HG03045 (cell line): ENCODE data around the gene SNX20.

ENCODE experiments used
- ATAC-seq: cut with Tn5 transposase; IDR thresholded peaks from one replicate; pipeline ENCODE4 v1.9.1; 2021; ENCODE audit warnings: mild to moderate bottlenecking, moderate library complexity; ENCODE audit not compliant: unreplicated experiment

SNX20 gene

GRCh38 chr16:50681021-50681885 is at the start of gene SNX20:
TSS of gene SNX20 (minus strand) at chr16:50681312. CDS start at chr16:50677526, 3,786 bp downstream.
- peak; percentile 49 for ATAC-seq

DNA sequence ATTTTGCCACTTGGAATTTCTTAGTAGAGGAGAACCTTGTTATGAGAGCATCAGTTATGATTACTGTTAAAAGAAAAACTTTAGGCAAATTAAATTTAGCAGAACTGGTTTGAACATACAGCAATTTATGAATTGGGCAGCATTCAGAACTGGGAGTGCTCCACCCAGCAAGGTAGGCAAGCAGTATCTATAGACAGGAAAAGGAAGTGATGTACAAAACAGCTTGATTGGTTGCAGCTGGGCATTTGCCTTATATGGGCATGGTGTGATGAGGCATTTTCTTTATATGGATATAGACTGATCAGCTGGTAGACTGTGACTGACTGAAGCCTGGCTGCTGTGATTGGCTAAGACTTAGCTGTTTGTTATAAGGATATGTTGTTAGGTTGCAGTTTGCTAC is 43.2 kb upstream of the SNX20 start:
- ATAC-seq, result no peak

DNA sequence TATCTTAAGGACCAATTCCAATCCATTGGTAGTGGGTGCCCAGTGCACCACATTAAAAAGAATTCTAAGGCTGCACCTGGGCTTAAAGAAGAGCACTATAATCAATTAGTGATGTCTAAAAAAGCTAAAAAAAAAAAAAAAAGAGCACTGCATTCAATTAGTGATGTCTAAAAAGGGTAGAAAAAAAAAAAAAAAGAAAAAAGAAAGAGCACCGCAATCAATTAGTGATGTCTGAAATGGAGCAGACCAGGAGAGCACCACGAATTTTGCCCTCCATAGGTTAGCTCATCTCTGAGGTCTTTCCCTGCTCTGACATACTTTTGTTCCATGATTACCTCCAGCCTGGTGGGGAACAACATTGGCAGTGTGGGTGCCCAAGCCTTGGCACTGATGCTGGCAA is 41.8 kb upstream of the SNX20 start:
- ATAC-seq, result no peak

- ATAC-seq, result no peak
Measured at GRCh38 chr16:50722405-50722737, 41.3 kb upstream of the SNX20 start.

GRCh38 chr16:50721549-50722404 is 40.7 kb upstream of the SNX20 start:
- ATAC-seq, result no peak

DNA sequence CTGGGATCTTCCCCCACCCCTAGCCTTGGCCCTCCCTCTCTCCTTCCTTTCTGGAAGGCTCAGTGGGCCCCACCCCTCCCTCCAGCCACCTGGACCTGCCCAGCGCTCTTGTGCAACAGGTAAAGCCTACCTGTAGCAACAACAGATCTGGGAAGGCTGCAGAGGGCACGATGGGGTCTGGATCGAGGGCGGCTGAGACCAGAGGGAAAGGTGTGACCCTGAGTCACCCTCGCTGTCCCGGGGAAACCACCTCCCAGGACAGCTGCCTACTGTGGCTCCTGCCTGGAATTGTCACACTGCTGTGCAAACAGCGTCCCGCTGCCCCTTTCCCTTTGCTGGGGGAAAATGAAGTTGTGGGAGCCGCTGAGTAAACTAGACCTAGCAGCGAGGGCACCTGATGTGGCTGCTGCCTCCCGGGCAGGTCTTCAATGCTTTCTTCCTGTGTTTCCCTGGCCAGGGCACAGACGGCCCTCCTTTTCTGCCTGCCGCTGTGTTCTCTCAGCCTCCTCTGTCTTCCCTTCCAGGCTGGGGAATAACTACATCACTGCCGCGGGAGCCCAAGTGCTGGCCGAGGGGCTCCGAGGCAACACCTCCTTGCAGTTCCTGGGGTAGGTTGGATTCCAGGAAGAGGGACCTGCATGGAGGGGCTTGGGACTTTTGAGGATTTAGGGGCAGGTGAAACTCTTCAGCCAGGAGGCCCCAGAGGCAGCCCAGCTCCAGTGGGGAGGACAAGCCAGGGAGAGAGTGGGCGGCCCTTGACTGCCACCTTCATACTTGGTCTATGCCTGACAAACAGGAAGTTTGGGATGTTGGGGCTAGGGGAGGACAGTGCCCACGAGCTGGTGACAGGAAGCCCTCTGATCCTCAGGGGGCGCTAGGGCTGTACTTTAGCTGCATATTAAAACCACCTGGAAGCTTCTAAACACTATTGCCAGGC is 38.6 kb upstream of the SNX20 start:
- ATAC-seq, result no peak

GRCh38 chr16:50718761-50719400 is 37.8 kb upstream of the SNX20 start:
- ATAC-seq, result no peak

DNA sequence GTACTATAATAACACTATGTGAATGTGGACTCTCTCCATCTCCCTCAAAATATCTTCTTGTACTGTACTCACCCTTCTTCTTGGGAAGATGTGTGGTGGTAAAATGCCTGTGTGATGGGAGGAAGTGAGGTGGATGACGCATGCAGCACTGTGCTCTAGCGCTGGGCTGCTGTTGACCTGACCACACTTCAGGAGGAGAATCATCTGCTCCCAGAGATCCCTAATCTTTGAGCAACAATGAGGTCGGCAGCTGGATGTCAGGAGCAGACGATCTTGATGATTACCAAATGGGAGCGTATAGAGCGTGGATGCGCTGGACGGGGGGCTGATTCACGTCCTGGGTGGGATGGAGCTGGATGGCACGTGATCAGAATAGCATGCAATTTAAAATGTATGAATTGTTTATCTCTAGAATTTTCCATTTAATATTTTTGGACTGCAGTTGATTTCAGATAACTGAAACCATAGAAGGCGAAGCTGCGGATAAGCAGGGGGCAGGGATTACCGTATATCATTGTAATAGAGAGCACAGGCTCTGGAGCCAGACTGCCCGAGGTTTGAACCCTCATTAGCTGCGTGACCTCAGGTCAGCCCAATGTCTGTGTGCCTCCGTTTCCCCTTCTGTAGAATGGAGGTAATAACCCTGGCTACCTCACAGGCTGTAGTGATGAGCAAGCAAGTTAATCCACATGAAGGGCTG is 37.1 kb upstream of the SNX20 start:
- no peak for ATAC-seq

DNA sequence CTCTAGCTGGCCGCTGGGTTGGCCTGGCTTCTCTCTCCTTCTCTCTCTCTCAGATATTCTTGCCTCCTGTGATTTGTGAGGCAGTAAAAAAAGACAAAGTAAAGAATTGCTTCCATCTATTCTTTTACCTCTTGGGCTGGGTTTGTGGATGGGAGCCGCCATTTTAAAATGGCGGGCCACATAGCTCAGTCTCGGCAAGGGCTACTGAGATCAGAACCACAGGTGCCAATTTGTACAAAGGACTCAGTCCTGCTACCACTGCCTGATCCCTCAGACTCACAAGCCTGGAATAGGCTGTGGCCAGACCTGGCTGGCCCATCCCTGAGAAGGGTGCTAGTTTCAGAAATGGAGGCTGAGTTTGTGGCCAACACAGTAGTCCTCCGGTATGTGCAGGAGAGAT is 36.4 kb upstream of the SNX20 start:
- no peak for ATAC-seq

GRCh38 chr16:50717091-50717490 is 36.0 kb upstream of the SNX20 start:
- ATAC-seq, result no peak

DNA sequence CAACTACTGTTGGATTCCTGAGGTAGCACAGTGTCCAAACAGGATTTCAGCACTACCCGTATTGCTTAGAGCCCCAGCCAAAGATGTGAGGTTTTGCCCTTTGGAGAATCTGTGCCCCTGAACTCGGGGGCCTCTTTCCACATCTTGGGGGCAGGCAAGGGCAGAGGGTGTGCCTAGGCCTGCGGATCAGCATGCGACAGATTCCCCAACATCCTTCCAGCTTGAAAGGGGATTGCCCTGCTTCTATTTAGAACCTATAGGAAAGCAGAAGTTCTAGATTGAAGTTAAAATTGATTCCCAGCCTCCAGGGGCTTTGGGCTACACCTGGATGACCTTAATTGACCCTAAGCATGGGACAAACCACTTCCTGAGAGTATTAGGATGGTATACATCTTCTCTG is 31.8 kb upstream of the SNX20 start:
- no peak for ATAC-seq

- ATAC-seq, result no peak
Measured at GRCh38 chr16:50712560-50712898, 31.4 kb upstream of the SNX20 start.

- no peak for ATAC-seq
Measured at GRCh38 chr16:50711862-50712559, 30.9 kb upstream of the SNX20 start.

DNA sequence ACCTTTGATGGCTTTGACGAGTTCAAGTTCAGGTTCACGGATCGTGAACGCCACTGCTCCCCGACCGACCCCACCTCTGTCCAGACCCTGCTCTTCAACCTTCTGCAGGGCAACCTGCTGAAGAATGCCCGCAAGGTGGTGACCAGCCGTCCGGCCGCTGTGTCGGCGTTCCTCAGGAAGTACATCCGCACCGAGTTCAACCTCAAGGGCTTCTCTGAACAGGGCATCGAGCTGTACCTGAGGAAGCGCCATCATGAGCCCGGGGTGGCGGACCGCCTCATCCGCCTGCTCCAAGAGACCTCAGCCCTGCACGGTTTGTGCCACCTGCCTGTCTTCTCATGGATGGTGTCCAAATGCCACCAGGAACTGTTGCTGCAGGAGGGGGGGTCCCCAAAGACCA is 29.9 kb upstream of the SNX20 start:
- ATAC-seq, result no peak

DNA sequence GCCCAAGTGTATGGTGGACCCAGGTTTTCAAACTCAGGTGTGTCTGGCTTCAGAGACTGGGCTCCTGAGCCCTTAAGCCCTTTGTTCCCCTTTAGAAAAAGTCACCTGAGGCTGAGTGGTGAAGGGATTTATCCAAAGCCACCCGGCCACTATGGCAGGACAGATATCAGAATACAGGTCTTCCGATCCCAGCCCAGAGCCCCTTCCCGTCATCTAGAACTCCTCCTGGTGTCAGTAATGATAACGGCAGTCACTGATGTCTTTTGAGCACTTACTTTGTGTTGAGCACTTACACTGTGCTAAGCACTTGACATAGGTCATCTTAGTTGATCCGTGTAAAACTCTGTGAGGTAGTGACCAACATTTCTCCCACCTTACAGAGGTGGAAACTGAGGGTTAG is 28.9 kb upstream of the SNX20 start:
- ATAC-seq, result no peak

DNA sequence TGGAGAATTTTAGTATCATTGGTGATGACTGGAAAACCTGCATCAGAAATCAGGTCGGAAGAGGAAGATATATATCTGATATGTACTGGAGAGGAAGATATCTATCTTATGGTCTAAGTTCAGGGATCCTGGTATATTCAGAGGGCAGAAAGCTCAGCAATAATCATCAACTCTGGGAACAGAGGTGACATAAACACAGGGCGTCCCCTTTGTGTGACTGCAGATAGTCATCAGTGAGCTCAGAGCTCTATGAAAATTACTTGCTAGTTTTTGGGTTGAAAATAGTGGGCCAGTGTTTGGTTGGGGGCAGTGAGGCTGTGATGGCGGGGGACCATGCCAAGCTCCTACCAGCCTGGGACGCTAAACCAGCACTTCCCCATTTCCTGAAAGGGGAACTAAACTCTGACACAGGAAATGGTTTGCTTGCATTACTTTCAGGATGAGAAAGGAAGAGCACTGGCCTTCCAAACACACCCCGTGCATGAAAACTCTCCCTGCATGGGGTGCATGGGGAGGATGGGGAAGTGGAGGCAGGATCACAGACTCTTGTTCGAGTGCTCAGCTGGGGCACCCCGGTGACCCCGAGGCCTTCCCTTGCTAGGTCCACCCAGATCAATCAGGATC is 28.1 kb upstream of the SNX20 start:
- ATAC-seq, result no peak

DNA sequence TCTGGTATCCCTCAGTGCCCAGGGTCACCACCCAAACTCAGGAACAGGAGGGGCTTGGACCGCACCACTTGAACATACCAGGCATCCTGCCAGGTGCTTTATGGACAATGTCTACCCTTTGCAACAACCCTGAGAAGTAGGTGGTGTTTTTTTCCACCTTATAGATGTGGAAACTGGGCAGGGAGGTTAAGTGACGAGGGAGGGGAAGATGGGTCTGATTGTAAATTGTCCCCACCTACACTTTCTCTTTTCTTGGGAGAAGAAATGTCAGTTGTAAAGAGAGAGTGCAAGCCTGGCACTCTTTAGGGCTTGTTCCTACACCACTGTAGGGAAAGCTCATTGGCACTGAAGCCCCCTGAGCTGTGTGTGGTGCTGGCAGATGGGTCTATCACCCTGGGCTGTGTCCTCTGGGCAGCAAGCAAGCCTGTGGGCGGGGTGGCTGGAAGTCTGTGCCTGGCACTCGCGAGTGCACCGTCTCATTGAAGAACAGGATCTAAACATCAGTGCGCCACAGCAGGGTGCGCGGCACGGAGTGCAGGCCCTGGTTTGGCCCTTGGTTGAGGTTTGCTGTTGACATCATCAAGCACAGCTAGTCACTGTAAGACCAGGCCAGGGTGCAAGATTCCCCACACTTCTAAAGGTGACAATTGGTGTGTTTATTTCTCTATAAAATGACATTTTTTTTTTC is 27.4 kb upstream of the SNX20 start:
- no peak for ATAC-seq

DNA sequence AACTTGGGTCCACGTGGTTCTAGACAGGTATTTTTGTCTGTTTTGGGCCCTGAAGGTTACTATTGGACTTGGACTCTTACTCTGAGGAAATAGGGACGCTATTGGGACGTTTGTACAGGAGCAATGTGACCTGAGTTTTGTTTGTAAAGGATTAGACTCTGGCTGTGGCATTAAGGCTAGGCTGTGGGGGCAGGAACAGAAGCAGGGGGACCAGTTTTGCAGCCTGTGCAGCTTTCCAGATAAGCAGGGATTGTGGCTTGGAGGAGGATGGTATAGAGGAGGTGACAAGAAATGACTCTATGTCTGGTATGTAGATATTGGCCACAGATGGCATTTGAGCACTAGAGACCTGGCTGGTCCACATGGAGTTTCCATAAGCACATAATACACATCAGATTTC is 25.1 kb upstream of the SNX20 start:
- no peak for ATAC-seq
